HepG2 (cell line): ENCODE data around the gene PPP1R8. TPM values are rescaled to one million over a fixed set of nuclear protein-coding genes. Genes with fewer than 3 reads are reported as not detected.
A peak's percentile ranks its signal among the peaks of the same experiment; 100 is the strongest.

Experiments used
- AFF4 ChIP-seq: sonication (generic); formaldehyde crosslinking; IDR thresholded peaks from 2 replicates; pipeline ENCODE4 v1.4.0; 2020; ENCODE audit warnings: missing genetic modification reagents
- DPF2 ChIP-seq: sonication (generic); formaldehyde crosslinking; IDR thresholded peaks from 2 replicates; pipeline ENCODE4 v1.4.0; 2020; ENCODE audit warnings: mild to moderate bottlenecking, low read depth, missing genetic modification reagents, borderline replicate concordance
- FLYWCH1 ChIP-seq: sonication (generic); formaldehyde crosslinking; IDR thresholded peaks from 2 replicates; pipeline ENCODE4 v1.8.1; 2023; ENCODE audit warnings: mild to moderate bottlenecking, missing genetic modification reagents
- IKZF4 ChIP-seq: sonication (generic); formaldehyde crosslinking; IDR thresholded peaks from 2 replicates; pipeline ENCODE4 v1.5.1; 2020; ENCODE audit warnings: borderline replicate concordance, mild to moderate bottlenecking, low read depth, missing genetic modification reagents; ENCODE audit errors: not compliant biosample characterization
- JARID2 ChIP-seq: sonication (generic); formaldehyde crosslinking; IDR thresholded peaks from 2 replicates; pipeline ENCODE4 v1.8.1; 2023; ENCODE audit warnings: missing genetic modification reagents, inconsistent platforms; ENCODE audit not compliant: insufficient replicate concordance
- JUNB ChIP-seq: sonication (generic); formaldehyde crosslinking; IDR thresholded peaks from 2 replicates; pipeline ENCODE4 v1.8.0; 2022; ENCODE audit warnings: missing genetic modification reagents, mild to moderate bottlenecking, borderline replicate concordance
- KDM4B ChIP-seq: sonication (generic); formaldehyde crosslinking; IDR thresholded peaks from 2 replicates; pipeline ENCODE4 v1.4.0; 2020; ENCODE audit warnings: missing genetic modification reagents
- MED8 ChIP-seq: sonication (generic); formaldehyde crosslinking; IDR thresholded peaks from 2 replicates; pipeline ENCODE4 v1.8.1; 2023; ENCODE audit warnings: mild to moderate bottlenecking, missing genetic modification reagents; ENCODE audit not compliant: insufficient replicate concordance
- MYNN ChIP-seq: sonication (generic); formaldehyde crosslinking; IDR thresholded peaks from 2 replicates; pipeline ENCODE4 v1.4.0; 2020; ENCODE audit warnings: mild to moderate bottlenecking, low read depth, missing genetic modification reagents
- NCOR1 ChIP-seq: fragments of 200-600 bp; sonication (generic); IDR thresholded peaks from 2 replicates; pipeline ENCODE4 v1.7.0; 2017; ENCODE audit warnings: antibody characterized with exemption, low read length, borderline replicate concordance
- ONECUT2 ChIP-seq: sonication (generic); formaldehyde crosslinking; IDR thresholded peaks from 2 replicates; pipeline ENCODE4 v1.4.0; 2020; ENCODE audit warnings: missing genetic modification reagents
- RCOR2 ChIP-seq: IDR thresholded peaks from 2 replicates; pipeline ENCODE4 v1.6.1; 2016; ENCODE audit warnings: missing biosample characterization, missing genetic modification reagents
- RFX3 ChIP-seq: IDR thresholded peaks from 2 replicates; pipeline ENCODE4 v1.6.1; 2016; ENCODE audit warnings: missing biosample characterization, missing genetic modification reagents
- YEATS2 ChIP-seq: sonication (generic); formaldehyde crosslinking; IDR thresholded peaks from 2 replicates; pipeline ENCODE4 v1.4.0; 2020; ENCODE audit warnings: missing genetic modification reagents, borderline replicate concordance
- ZKSCAN1 ChIP-seq: fragments of 150-350 bp; IDR thresholded peaks from 2 replicates; pipeline ENCODE4 v1.6.1; 2014; ENCODE audit warnings: low read length
- ZNF143 ChIP-seq: sonication (generic); formaldehyde crosslinking; IDR thresholded peaks from 2 replicates; pipeline ENCODE4 v1.4.0; 2020; ENCODE audit warnings: missing genetic modification reagents
- ZNF251 ChIP-seq: sonication (generic); formaldehyde crosslinking; IDR thresholded peaks from 2 replicates; pipeline ENCODE4 v1.9.0; 2021; ENCODE audit warnings: mild to moderate bottlenecking, missing genetic modification reagents
- ZNF281 ChIP-seq: sonication (generic); formaldehyde crosslinking; IDR thresholded peaks from 2 replicates; pipeline ENCODE4 v1.4.0; 2020; ENCODE audit warnings: missing genetic modification reagents, borderline replicate concordance
- ZNF337 ChIP-seq: sonication (generic); formaldehyde crosslinking; IDR thresholded peaks from 2 replicates; pipeline ENCODE4 v1.5.1; 2020; ENCODE audit warnings: missing genetic modification reagents, low read depth, mild to moderate bottlenecking, borderline replicate concordance
- polyA plus RNA-seq, 8 experiments: library from polyadenylated mRNA; depleted of rRNA in 3 of 8; stranded (reverse) in 7 of 8; unstranded in 1 of 8; fragments of >200 nt; fragmentation: Illumina TruSeq in 4 of 8; extraction: Trizol in 4 of 8; gene quantifications; 2 replicates each; pipeline versions ENCODE4 v1.2.1 to v1.2.3, GENCODE V29; 2011 to 2016; ENCODE audit warnings: low read depth in 4 of 8, missing spikeins in 1 of 8, mixed read lengths in 1 of 8; ENCODE audit not compliant: insufficient read depth in 1 of 8
- total RNA-seq, 5 experiments: library from RNA; depleted of rRNA; stranded (reverse); fragments of >200 nt; fragmentation: Illumina TruSeq; extraction: Trizol; gene quantifications; 2 replicates each; pipeline ENCODE4 v1.2.3, GENCODE V29; 2016; ENCODE audit warnings: low read depth in 1 of 5
- TF ChIP-seq, protein P1 (sequence below): sonication (generic); formaldehyde crosslinking; IDR thresholded peaks from 2 replicates; pipeline ENCODE4 v1.4.0; 2020; ENCODE audit warnings: mild to moderate bottlenecking, missing genetic modification reagents, borderline replicate concordance

Gene PPP1R8
- total and polyA plus RNA-seq, 2 of the 13 experiments (the other 11 are each of a cell fraction or from before 2014, with no cell fraction given) = 38.3 to 62.2 TPM

DNA sequence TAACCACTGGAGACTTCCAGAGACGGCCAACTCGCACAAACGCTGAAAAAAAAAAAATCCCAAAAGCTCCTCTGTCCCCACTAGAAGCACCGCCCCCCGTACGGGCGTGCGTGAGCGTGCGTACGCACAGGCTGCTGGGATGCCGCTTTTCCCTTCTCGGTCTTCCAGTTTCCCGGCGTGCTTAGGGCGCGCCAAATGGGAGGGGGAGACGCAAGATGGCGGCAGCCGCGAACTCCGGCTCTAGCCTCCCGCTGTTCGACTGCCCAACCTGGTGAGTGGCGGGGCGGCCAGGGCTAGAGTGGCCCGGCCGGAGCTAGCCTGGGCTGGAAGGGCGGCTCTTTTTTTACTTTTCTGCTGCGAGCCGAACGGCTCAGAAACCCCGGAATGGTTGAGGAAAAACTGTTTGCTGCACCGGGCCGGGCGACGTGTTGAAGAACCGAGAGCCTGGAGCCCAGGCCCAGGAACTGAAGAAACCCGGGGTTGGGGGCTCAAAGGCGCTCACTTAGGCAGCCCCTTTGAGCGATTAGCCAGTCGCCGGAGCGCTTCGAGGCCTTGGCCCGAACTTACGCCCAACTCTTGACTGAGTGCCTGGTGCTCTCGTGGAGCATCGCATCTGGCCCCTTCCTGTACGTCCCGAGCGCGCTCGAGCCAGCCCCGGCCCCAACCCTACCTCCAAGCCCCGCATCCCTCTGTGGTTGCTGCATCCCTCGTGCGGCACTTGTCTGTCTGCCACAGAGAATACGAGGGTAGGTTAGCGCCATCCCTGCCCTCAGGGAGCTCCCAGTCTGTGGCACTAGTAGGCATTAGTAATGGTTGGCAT lies at the start of gene PPP1R8 (continued):
- TF ChIP-seq AFF4 (CRISPR knock-in tag) (no peak), ONECUT2 (CRISPR knock-in tag) (no peak), RCOR2 (CRISPR knock-in tag) (peak; percentile 40; the same call in 1 of the 2 replicates), IKZF4 (no peak), RFX3 (CRISPR knock-in tag) (no peak), MED8 (CRISPR knock-in tag) (no peak), ZNF337 (no peak), ZNF143 (CRISPR knock-in tag) (peak; percentile 93), DPF2 (no peak), FLYWCH1 (CRISPR knock-in tag) (no peak), MYNN (CRISPR knock-in tag) (no peak), KDM4B (CRISPR knock-in tag) (no peak; the same call in 1 of the 2 replicates), JARID2 (CRISPR knock-in tag) (no peak), YEATS2 (CRISPR knock-in tag) (peak; percentile 95; the same call in 1 of the 2 replicates), ZNF281 (CRISPR knock-in tag) (no peak; the same call in 1 of the 2 replicates), JUNB (CRISPR knock-in tag) (no peak), ZNF251 (no peak), ZKSCAN1 (no peak; the same call in 1 of the 2 replicates), NCOR1 (no peak)
- TF ChIP-seq, protein P1, sequence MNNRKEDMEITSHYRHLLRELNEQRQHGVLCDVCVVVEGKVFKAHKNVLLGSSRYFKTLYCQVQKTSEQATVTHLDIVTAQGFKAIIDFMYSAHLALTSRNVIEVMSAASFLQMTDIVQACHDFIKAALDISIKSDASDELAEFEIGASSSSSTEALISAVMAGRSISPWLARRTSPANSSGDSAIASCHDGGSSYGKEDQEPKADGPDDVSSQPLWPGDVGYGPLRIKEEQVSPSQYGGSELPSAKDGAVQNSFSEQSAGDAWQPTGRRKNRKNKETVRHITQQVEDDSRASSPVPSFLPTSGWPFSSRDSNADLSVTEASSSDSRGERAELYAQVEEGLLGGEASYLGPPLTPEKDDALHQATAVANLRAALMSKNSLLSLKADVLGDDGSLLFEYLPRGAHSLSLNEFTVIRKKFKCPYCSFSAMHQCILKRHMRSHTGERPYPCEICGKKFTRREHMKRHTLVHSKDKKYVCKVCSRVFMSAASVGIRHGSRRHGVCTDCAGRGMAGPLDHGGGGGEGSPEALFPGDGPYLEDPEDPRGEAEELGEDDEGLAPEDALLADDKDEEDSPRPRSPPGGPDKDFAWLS (CRISPR knock-in tag) = no peak
